Activated naive CD4-positive, alpha-beta T cell treated with anti-CD3 and anti-CD28 coated beads for 36 hours (primary cell): ENCODE results near the gene HTR1B. TPM values are rescaled to one million over a fixed set of nuclear protein-coding genes. Genes with fewer than 3 reads are reported as not detected.
A peak's percentile ranks its signal among the peaks of the same experiment; 100 is the strongest.

ENCODE experiments used
- CTCF ChIA-PET: fragments of 350-600 bp; sonication (Branson Sonifier 250); formaldehyde crosslinking; loops from one replicate; lab custom pipeline; 2021; ENCODE audit warnings: antibody characterized with exemption; lab: Charles Lee
- DNase-seq: peaks from one replicate; pipeline ENCODE4 v3.0.0-alpha.2; 2020
- H3K27ac Mint-ChIP-seq: one replicate; pipeline ENCODE4 v1.8.0; 2021; ENCODE audit warnings: mild to moderate bottlenecking, mixed read lengths
- H3K27me3 Mint-ChIP-seq: one replicate; pipeline ENCODE4 v1.8.0; 2021; ENCODE audit warnings: low read depth, mixed read lengths
- H3K36me3 Mint-ChIP-seq: one replicate; pipeline ENCODE4 v1.8.0; 2021; ENCODE audit warnings: low read depth, mixed read lengths
- H3K4me1 Mint-ChIP-seq: one replicate; pipeline ENCODE4 v1.8.0; 2021; ENCODE audit warnings: low read depth, mixed read lengths
- H3K4me3 Mint-ChIP-seq: one replicate; pipeline ENCODE4 v1.8.0; 2021; ENCODE audit warnings: mild to moderate bottlenecking, moderate library complexity, mixed read lengths
- H3K9me3 Mint-ChIP-seq: one replicate; pipeline ENCODE4 v1.8.0; 2021; ENCODE audit warnings: mixed read lengths
- intact Hi-C: fragments of 100-400 bp; cut with micrococcal nuclease; formaldehyde crosslinking; loops from one replicate; pipeline ENCODE4 v1.15.1; 2023
- total RNA-seq, 2 experiments: library from RNA; stranded (reverse); gene quantifications; one replicate each; pipeline ENCODE4 v1.2.3, GENCODE V29; 2021

HTR1B gene
- not detected for total RNA-seq

- peaks cover 23% of the 10 kb centered on the region for H3K4me1 Mint-ChIP-seq
- CTCF ChIA-PET, result no interaction called here
- peaks cover 64% of the 10 kb centered on the region for H3K27me3 Mint-ChIP-seq
- no peaks in the 10 kb centered on the region for H3K36me3 Mint-ChIP-seq
- DNase-seq, result no peak
- intact Hi-C loops, result loop anchor here (10.0 kb wide), 3 partner anchors 1151 to 2001 kb away; no protein-coding TSS in a partner anchor
- no peak within 1 kb of the TSS for H3K27ac Mint-ChIP-seq
- peak within 1 kb of the TSS; percentile 22 for H3K4me3 Mint-ChIP-seq
- no peaks in the 10 kb centered on the region for H3K9me3 Mint-ChIP-seq
These were observed at the start of gene HTR1B for GRCh38 chr6:77463308-77463860. HTR1B (minus strand) TSS chr6:77463491; CDS start chr6:77463403, 88 bp downstream.

- H3K4me3 Mint-ChIP-seq, result no peak overlapping the region
- no peaks in the 10 kb centered on the region for H3K4me1 Mint-ChIP-seq
- H3K9me3 Mint-ChIP-seq, result peaks cover 19% of the 10 kb centered on the region
- intact Hi-C loops, result no loop called here
- no peak for DNase-seq
- CTCF ChIA-PET, result interaction anchor here (0.6 kb wide), 1 partner anchor 110 kb away, joined by 3 read pairs; no protein-coding TSS in a partner anchor
- no peak overlapping the region for H3K27ac Mint-ChIP-seq
- no peaks in the 10 kb centered on the region for H3K36me3 Mint-ChIP-seq
- H3K27me3 Mint-ChIP-seq, result no peaks in the 10 kb centered on the region
These were observed 49.3 kb upstream of the HTR1B start for GRCh38 chr6:77512554-77512953.

GRCh38 chr6:77511860-77512259, 48.6 kb upstream of the HTR1B start:
- no peak overlapping the region for H3K27ac Mint-ChIP-seq
- CTCF ChIA-PET, result interaction anchor here (0.6 kb wide), 1 partner anchor 110 kb away, joined by 3 read pairs; no protein-coding TSS in a partner anchor

GRCh38 chr6:77502981-77503380, 39.7 kb upstream of the HTR1B start:
- Mint-ChIP-seq H3K9me3 (peaks cover 2% of the 10 kb centered on the region), H3K27me3 (no peaks in the 10 kb centered on the region), H3K4me3 (no peak overlapping the region), H3K4me1 (no peaks in the 10 kb centered on the region), H3K27ac (no peak overlapping the region), H3K36me3 (no peaks in the 10 kb centered on the region)
- CTCF ChIA-PET, result no interaction called here
- DNase-seq, result no peak
- intact Hi-C loops, result no loop called here

More at GRCh38 chr6:77511860-77512259, 48.6 kb upstream of the HTR1B start:
- intact Hi-C loops, result no loop called here
- DNase-seq, result no peak
- no peaks in the 10 kb centered on the region for H3K4me1 Mint-ChIP-seq
- H3K27me3 Mint-ChIP-seq, result no peaks in the 10 kb centered on the region
- H3K9me3 Mint-ChIP-seq, result peaks cover 19% of the 10 kb centered on the region
- no peaks in the 10 kb centered on the region for H3K36me3 Mint-ChIP-seq
- H3K4me3 Mint-ChIP-seq, result no peak overlapping the region

GRCh38 chr6:77492530-77492929, 29.2 kb upstream of the HTR1B start:
- Mint-ChIP-seq H3K27ac (no peak overlapping the region), H3K27me3 (no peaks in the 10 kb centered on the region), H3K4me3 (no peak overlapping the region), H3K9me3 (no peaks in the 10 kb centered on the region), H3K4me1 (no peaks in the 10 kb centered on the region), H3K36me3 (no peaks in the 10 kb centered on the region)
- intact Hi-C loops, result no loop called here
- DNase-seq, result no peak
- CTCF ChIA-PET, result no interaction called here

GRCh38 chr6:77487808-77488425, 24.6 kb upstream of the HTR1B start:
- Mint-ChIP-seq H3K36me3 (no peaks in the 10 kb centered on the region), H3K4me1 (no peaks in the 10 kb centered on the region), H3K27me3 (peaks cover 3% of the 10 kb centered on the region), H3K9me3 (no peaks in the 10 kb centered on the region), H3K27ac (no peak overlapping the region), H3K4me3 (no peak overlapping the region)
- no peak for DNase-seq
- intact Hi-C loops, result no loop called here
- CTCF ChIA-PET, result interaction anchor here (0.6 kb wide), 1 partner anchor 22 kb away, joined by 3 read pairs; no protein-coding TSS in a partner anchor

GRCh38 chr6:77482981-77483380, 19.7 kb upstream of the HTR1B start:
- intact Hi-C loops, result no loop called here
- Mint-ChIP-seq H3K4me3 (no peak overlapping the region), H3K27me3 (peaks cover 6% of the 10 kb centered on the region), H3K27ac (no peak overlapping the region), H3K4me1 (no peaks in the 10 kb centered on the region), H3K36me3 (no peaks in the 10 kb centered on the region), H3K9me3 (no peaks in the 10 kb centered on the region)
- DNase-seq, result no peak
- CTCF ChIA-PET, result no interaction called here

GRCh38 chr6:77474973-77475372, 11.7 kb upstream of the HTR1B start:
- Mint-ChIP-seq H3K9me3 (no peaks in the 10 kb centered on the region), H3K36me3 (no peaks in the 10 kb centered on the region), H3K4me1 (peaks cover 12% of the 10 kb centered on the region), H3K4me3 (no peak overlapping the region), H3K27ac (no peak overlapping the region), H3K27me3 (peaks cover 2% of the 10 kb centered on the region)
- CTCF ChIA-PET, result no interaction called here
- intact Hi-C loops, result no loop called here
- no peak for DNase-seq

GRCh38 chr6:77474286-77474956, 11.1 kb upstream of the HTR1B start:
- CTCF ChIA-PET, result no interaction called here

GRCh38 chr6:77470983-77471382, 7.7 kb upstream of the HTR1B start:
- no peak overlapping the region for H3K4me3 Mint-ChIP-seq
- peaks cover 15% of the 10 kb centered on the region for H3K27me3 Mint-ChIP-seq
- no peak overlapping the region for H3K27ac Mint-ChIP-seq
- H3K36me3 Mint-ChIP-seq, result no peaks in the 10 kb centered on the region
- CTCF ChIA-PET, result no interaction called here
- no peaks in the 10 kb centered on the region for H3K9me3 Mint-ChIP-seq
- peaks cover 16% of the 10 kb centered on the region for H3K4me1 Mint-ChIP-seq
- intact Hi-C loops, result no loop called here
- DNase-seq, result no peak

More at GRCh38 chr6:77474286-77474956, 11.1 kb upstream of the HTR1B start:
- H3K9me3 Mint-ChIP-seq, result no peaks in the 10 kb centered on the region
- H3K4me1 Mint-ChIP-seq, result peaks cover 12% of the 10 kb centered on the region
- no peak for DNase-seq
- peaks cover 2% of the 10 kb centered on the region for H3K27me3 Mint-ChIP-seq
- no peak overlapping the region for H3K27ac Mint-ChIP-seq
- intact Hi-C loops, result no loop called here
- no peaks in the 10 kb centered on the region for H3K36me3 Mint-ChIP-seq
- H3K4me3 Mint-ChIP-seq, result no peak overlapping the region

- DNase-seq, result no peak
- intact Hi-C loops, result loop anchor here (5.0 to 10.0 kb wide), 5 partner anchors 1146 to 1996 kb away; no protein-coding TSS in a partner anchor
- CTCF ChIA-PET, result interaction anchor here (0.7 to 1.6 kb wide), 2 partner anchors 12 to 439 kb away, joined by 4 to 6 read pairs; no protein-coding TSS in a partner anchor
- Mint-ChIP-seq H3K27me3 (peaks cover 33% of the 10 kb centered on the region), H3K36me3 (no peaks in the 10 kb centered on the region), H3K27ac (no peak overlapping the region), H3K4me1 (peaks cover 9% of the 10 kb centered on the region), H3K4me3 (no peak overlapping the region), H3K9me3 (no peaks in the 10 kb centered on the region)
These were observed 5.6 kb upstream of the HTR1B start for GRCh38 chr6:77468939-77469338.
